ENCODE results near the gene APOC3.
"Not testable (repeated sequence)": the region's sequence is repeated elsewhere in the genome, so short reads cannot be mapped to it uniquely, and the experiment has no call there.

The APOC3 gene

GRCh38 chr11:116831790-116832349 lies 2.2 kb downstream of the APOC3 start:
- DNase-seq (ENCODE audit: low spot score): no peak

- DNase-seq (ENCODE audit: low spot score): no peak
Measured at GRCh38 chr11:116832350-116833290, 2.9 kb downstream of the APOC3 start.

DNA sequence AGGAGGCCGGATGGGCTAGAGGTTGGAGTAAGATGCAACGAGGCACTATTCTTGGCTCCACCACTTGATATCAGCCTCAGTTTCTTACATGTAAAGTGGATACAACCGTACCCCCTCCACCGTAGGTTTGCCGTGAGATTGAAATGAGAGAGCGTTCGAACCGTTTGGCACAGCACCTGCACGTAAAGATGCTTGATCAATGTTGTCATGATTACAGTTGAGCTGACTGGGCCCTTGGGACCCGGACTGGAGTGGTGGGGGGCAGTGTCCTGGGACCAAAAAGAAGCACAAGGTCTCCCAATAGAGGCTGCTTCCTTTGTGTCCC lies 3.7 kb downstream of the APOC3 start:
- DNase-seq (ENCODE audit: low spot score): no peak

DNA sequence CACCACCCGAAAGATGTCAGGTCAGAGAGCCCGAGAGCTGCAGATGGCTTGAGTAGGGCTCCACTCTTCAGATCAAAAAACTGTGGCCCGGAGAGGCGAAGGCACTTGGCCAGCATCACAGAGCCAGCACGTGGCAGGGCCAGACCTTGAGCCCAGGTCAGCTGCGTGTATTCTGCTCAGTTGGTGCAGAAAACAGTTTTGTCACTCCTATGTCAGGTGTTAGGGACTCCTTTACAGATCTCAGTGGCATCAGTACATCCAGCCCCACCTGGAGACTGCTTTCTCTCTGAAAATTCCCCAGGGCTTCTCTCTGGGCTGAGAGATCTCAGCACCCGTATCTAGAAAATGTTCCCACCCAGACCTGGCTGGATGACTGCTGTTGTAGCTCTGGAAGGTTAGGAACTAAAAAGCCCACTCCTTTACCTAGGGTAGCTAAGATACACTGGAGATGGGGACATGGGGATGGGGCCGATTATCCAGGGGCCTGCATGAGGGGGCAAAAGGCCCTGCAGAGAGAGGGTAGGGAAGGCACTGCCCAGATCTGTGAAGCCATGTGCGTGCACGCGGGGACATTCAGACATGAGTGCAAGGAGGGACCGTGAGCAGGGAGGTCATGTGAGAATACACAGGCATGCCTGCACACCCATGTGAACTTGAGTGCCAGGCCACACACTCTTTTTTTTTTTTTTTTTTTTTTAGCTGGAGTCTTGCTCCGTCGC lies 4.3 kb downstream of the APOC3 start:
- DNase-seq (ENCODE audit: low spot score): no peak

GRCh38 chr11:116834535-116835041 lies 4.9 kb downstream of the APOC3 start:
- DNase-seq (ENCODE audit: low spot score): not testable (repeated sequence)

DNA sequence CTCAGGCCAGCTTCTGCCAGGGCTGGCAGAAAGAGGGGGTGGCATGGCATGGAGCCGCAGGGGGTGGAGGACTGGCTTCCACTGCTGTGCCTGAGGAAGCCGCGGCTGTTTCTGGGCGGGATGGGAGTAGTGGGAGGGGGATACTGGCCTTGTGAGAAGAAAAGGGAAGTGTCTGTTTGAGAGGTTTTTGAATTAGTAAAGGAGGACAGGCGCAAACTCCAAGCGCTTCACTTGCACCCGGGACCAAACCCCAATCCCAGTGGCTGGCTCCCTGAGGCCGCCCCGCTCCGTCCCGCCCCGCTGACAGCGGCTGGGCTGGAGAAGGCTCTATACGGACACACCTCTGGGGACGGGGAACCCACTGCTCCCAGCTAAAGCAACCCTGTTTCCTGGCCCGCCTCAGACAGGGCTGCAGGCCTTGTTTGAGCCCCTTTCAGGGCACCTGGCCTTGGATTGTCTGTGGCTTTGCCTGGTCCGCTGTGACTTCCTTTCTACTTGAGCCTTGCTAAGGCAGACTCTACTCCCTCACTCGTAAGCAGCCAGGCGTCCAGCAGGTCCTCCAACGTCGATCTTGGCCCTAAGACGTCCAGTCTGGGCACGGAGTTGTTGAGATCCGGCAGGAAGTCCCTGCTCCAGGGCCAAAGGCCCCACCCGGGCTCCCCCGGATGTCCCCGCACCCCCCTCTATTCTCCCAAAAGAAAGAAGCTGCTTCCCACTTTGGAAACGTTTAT lies 5.5 kb downstream of the APOC3 start:
- no peak for DNase-seq (ENCODE audit: low spot score)

DNA sequence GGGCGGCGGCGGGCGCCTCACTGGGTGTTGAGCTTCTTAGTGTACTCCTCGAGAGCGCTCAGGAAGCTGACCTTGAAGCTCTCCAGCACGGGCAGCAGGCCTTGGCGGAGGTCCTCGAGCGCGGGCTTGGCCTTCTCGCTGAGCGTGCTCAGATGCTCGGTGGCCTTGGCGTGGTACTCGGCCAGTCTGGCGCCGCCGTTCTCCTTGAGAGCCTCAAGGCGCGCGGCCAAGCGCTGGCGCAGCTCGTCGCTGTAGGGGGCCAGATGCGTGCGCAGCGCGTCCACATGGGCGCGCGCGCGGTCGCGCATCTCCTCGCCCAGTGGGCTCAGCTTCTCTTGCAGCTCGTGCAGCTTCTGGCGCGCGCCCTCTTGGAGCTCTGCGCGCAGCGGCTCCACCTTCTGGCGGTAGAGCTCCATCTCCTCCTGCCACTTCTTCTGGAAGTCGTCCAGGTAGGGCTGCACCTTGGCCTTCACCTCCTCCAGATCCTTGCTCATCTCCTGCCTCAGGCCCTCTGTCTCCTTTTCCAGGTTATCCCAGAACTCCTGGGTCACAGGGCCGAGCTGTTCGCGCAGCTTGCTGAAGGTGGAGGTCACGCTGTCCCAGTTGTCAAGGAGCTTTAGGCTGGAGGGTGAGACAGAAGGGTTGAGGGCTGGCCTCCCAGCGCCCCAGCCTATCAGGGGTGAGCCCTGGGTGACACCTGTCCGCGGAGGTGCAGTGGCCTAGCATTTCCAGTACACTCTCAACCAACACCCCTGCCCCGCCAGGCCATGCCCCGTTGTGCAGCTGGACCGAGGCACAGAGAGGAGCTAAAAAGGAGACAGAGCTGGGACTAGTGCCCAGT lies 6.3 kb downstream of the APOC3 start:
- peak; percentile 82 for DNase-seq (ENCODE audit: low spot score)

DNA sequence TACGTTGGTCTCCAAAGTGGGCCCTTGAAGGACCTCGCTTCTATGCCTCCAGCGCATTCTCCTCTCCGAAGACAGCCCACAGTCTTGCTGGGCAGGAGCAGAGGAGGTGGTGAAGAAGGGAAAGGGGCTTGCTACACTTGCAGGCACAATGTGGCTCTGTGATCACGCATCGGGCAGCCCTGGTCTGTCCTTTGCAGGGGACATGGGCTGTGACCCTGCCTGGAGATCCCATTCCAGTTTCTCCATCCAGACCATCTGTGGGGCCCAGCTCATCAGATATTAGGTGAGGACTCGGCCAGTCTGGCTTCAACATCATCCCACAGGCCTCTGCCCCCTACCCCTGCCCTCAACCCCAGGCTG lies 6.9 kb downstream of the APOC3 start:
- DNase-seq (ENCODE audit: low spot score): no peak

DNA sequence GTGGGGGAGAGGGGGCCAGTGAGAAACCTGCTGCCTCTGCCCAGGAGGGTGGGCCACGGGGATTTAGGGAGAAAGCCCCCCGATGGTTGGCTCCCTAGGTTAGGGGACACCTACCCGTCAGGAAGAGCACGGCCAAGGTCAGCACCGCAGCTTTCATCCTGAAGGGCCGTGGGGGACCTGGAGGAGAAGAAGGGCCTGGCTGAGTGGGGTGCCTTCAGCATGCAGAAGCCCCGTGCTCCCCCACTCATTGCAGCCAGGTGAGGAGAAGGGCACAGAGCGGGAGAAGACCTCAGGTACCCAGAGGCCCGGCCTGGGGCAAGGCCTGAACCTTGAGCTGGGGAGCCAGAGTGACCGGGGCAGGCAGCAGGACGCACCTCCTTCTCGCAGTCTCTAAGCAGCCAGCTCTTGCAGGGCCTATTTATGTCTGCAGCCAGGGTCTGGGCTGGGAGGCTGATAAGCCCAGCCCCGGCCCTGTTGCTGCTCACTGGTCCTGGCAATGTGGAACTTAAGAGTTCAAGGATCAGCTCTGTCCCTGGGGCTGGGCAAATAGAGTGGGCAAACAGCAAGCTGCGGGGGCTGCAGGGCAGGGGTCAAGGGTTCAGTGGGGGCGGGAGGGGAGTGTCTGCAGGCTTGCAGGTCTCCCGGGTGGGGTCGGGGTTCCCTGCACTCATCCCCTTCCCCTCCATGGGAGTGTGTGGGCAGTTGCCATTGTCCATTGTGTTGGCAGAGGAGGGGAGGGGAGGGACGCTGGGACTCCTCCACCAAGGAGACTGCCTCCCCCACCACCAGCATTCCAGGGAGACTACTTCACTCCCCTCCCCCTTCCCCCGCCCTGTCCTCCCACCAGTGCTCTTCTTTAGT lies 7.8 kb downstream of the APOC3 start, which contains the start of gene APOA1:
TSS of gene APOA1 (minus strand) at position 392 of the 861 bp plus-strand sequence. CDS start at position 157, 235 bp downstream.
- no peak for DNase-seq (ENCODE audit: low spot score)

DNA sequence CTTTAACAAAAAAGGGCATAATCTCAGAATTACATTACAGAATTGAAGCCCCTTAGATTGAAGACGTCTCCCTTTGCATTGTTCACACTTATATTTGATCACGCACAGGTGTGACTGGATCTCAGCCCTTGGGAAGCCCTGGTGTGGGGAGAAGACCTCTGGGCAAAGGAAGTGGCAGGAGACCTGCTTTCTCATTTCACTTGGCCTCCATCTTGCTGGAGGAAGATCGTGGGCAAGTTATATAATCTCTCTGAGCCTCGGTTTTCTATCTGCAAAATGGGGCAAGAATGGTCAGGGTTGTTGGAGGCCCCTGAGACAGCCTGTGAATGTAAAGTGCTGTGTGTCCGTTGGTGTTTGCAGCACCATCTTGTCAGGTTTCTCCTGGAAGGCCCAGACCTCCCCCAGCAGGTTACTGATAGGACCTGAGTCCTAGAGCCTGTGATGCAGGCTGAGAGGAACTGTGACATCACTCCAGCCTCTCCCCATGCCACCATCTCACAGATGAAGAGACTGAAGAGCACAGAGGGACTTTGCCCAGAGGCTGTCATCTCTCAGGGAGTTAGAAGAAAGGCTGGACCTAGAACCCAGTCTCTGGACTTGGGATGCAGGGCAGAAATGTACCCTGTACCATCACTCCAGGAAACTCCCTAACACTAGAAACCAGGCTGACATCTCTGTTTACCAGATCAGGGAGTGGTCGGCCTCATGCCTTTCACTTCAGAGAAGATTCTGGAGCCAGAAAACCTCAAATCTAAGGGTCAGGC lies 8.8 kb downstream of the APOC3 start:
- no peak for DNase-seq (ENCODE audit: low spot score)

GRCh38 chr11:116840224-116840745 lies 10.6 kb downstream of the APOC3 start:
- DNase-seq (ENCODE audit: low spot score): no peak

DNA sequence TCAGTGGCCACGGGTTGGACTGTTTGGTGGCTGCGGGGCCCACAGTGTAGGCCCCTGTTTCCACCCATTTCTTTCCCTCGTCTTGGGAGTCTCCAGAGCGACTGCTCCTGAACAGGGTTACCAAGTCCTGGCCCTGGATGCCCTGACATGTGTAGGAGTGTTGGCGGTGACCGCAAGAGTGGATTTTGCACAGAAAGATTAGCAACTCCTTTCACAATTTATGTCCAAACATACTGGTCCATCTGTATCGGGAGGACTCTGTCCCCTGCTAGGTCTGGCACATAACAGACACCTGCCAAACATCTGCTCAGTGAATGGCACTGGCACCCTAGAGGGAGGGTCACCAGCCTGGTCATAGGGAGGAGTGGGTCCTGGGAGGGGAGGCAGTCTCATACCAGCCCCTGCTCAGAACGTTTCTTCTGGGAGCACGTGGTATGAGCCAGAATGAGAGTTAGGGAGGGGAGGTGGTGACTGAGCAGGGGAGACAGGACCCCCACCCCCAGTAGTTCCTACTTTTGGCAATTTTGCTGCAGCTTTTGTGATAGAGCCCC lies 11.1 kb downstream of the APOC3 start:
- no peak for DNase-seq (ENCODE audit: low spot score)

- no peak for DNase-seq (ENCODE audit: low spot score)
Measured at GRCh38 chr11:116842117-116842516, 12.4 kb downstream of the APOC3 start.

DNA sequence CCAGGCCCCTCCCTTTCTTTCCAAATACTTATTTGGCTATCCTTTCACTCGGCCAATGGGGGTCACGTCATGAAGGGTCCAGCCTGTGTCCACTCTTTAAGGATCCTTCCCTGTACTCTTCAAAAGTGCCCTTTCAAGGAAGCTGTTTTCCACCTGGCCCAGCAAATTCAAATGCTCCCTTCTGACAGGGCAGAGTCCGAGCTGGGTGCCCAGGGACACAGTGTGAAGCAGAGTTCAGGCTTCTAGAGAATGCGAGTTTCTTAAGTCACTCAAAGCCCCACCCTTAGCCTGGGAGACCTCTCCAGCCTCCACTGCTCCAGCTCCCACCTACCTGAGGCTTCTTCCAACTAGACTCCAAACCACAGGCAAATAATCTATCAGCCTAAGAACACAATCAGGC lies 13.2 kb downstream of the APOC3 start:
- no peak for DNase-seq (ENCODE audit: low spot score)

DNA sequence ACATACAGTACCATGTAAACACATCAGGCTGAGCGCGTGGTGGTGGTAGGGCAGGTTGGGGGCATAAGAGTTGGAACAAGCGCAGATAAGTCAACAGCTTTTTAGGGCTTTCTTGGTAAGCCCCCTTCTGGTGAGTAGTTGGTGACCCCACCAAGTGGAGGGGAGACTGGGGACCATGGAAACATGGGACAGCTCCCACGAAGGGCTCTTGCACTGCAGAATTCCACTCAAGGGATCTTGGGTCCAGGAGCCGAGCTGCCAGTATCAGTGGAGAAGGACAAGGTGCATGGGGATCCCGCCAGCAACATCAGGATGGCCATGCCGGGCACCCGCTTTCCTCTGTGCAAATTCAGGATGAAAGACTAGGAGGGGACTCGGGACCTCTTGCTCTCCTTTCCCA lies 14.0 kb downstream of the APOC3 start:
- no peak for DNase-seq (ENCODE audit: low spot score)

- DNase-seq (ENCODE audit: low spot score): no peak
Measured at GRCh38 chr11:116844722-116845121, 15.0 kb downstream of the APOC3 start.

DNA sequence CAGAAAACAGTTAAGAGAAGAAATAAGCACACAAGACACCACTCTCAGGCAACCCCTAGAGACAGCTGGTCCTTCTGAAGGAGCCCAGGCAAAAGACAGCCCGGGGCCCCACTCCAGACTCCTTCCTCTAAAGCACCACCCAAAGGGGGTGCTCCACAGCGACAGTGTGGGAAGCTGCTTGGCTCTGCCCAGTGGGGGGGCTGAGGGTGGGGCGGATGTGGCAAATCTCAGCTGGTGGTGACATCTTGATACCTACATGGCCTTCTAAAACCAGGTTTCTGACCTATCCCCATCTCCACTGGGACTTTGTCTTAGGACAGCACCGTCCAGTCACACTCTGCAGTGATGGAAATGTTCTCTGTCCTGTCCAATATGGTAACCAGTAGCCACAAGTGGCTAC lies 17.9 kb downstream of the APOC3 start:
- DNase-seq (ENCODE audit: low spot score): no peak

DNA sequence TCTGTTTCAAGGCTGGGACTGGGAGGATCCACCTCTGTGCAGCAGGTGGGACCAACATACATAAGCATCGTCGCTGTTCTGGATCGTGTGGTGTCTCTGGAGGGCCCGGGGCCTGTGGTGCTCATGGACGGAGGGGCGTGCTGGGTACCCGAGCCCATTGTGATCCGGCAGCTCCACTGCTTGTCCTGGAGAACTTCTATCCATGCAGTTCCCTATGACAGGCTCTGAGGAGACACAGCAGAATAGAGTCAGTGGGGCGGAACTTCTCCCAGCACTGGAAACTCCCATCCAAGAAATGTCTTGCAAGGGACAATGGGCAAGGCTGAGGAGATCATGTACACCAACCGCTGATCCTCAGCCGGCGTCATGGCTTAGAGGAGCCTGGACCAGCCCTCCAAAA lies 19.4 kb downstream of the APOC3 start:
- DNase-seq (ENCODE audit: low spot score): no peak

DNA sequence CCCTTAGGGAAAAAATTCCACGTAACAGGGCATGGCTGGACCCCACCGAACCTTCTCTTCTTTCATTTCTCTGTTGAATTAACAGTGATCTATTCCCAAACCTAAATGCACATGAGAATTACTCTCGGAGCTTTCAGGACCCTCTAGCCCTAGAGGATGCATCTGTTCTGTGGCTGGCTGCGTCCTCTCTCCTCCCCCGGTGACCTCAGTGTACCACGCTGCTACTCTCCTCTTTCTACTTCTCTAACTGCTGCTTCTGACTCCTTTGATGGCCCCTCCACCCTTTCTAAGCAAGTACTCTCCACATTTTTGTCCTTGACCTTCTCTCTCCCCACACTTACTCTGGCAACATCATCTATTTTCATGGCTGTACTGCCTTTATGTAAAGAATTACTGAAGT lies 19.8 kb downstream of the APOC3 start:
- DNase-seq (ENCODE audit: low spot score): no peak
